Activated CD4-positive, alpha-beta T cell treated with anti-CD3 and anti-CD28 coated beads, Interleukin-2, Interleukin-4, amounts not matched to agents 100 ng/mL and 50 ng/mL, durations not matched to agents 16 hours and 8 hours (primary cell): ENCODE measurements around the gene ABCA8.
A peak's percentile ranks its signal among the peaks of the same experiment; 100 is the strongest.
"Not testable (repeated sequence)": the region's sequence is repeated elsewhere in the genome, so short reads cannot be mapped to it uniquely, and the experiment has no call there.

Source experiments
- DNase-seq: peaks from one replicate; pipeline ENCODE4 v3.0.0-alpha.2; 2020; ENCODE audit warnings: low spot score

Gene ABCA8, protein sequence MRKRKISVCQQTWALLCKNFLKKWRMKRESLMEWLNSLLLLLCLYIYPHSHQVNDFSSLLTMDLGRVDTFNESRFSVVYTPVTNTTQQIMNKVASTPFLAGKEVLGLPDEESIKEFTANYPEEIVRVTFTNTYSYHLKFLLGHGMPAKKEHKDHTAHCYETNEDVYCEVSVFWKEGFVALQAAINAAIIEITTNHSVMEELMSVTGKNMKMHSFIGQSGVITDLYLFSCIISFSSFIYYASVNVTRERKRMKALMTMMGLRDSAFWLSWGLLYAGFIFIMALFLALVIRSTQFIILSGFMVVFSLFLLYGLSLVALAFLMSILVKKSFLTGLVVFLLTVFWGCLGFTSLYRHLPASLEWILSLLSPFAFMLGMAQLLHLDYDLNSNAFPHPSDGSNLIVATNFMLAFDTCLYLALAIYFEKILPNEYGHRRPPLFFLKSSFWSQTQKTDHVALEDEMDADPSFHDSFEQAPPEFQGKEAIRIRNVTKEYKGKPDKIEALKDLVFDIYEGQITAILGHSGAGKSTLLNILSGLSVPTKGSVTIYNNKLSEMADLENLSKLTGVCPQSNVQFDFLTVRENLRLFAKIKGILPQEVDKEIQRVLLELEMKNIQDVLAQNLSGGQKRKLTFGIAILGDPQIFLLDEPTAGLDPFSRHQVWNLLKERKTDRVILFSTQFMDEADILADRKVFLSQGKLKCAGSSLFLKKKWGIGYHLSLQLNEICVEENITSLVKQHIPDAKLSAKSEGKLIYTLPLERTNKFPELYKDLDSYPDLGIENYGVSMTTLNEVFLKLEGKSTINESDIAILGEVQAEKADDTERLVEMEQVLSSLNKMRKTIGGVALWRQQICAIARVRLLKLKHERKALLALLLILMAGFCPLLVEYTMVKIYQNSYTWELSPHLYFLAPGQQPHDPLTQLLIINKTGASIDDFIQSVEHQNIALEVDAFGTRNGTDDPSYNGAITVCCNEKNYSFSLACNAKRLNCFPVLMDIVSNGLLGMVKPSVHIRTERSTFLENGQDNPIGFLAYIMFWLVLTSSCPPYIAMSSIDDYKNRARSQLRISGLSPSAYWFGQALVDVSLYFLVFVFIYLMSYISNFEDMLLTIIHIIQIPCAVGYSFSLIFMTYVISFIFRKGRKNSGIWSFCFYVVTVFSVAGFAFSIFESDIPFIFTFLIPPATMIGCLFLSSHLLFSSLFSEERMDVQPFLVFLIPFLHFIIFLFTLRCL (N-terminal part only)

DNA sequence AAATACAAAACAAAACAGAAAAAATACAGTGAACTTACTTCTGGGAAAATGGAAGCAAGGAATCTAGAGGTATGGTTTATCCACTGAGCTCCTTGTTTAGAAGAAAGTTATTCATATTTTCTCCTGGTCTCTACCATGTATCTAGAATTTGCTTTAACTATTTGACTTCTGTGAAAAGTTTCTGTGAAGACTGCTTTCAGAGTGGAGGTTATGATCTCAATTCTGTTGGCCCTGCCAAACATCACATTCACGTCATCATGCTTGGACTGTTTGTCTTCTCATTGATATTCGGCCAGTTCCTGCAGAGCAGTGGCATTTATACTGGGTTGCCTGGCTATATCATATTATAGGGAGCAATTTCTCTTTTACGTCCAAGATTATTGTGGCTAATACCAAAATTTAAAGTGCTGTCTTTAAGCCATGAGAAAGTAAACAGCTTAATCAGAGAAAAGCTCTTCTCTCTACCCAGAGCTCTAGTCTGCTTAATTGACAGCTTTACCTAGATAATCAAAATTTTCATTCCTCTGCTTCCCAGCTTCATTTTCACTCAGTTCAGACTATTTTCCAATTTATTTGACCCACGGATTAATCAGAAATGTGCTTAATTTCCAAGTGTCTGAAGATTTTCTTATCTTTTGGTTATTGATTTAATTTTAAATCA, at the start of gene ABCA8:
ABCA8 (minus strand) TSS at position 212 of the 661 bp plus-strand sequence. CDS start 13,358 bp downstream, outside the sequence.
- DNase-seq: no peak

DNA sequence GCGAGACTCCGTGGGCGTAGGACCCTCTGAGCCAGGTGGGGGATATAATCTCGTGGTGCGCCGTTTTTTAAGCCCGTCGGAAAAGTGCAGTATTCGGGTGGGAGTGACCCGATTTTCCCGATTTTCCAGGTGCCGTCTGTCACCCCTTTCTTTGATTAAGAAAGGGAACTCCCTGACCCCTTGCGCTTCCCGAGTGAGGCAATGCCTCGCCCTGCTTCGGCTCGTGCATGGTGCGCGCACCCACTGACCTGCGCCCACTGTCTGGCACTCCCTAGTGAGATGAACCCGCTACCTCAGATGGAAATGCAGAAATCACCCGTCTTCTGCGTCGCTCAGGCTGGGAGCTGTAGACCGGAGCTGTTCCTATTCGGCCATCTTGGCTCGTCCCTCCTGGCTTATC, 49.6 kb upstream of the ABCA8 start:
- not testable (repeated sequence) for DNase-seq

DNA sequence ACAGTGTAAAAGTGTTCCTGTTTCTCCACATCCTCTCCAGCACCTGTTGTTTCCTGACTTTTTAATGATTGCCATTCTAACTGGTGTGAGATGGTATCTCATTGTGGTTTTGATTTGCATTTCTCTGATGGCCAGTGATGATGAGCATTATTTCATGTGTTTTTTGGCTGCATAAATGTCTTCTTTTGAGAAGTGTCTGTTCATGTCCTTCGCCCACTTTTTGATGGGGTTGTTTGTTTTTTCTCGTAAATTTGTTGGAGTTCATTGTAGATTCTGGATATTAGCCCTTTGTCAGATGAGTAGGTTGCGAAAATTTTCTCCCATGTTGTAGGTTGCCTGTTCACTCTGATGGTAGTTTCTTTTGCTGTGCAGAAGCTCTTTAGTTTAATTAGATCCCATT, 44.6 kb upstream of the ABCA8 start:
- not testable (repeated sequence) for DNase-seq

DNA sequence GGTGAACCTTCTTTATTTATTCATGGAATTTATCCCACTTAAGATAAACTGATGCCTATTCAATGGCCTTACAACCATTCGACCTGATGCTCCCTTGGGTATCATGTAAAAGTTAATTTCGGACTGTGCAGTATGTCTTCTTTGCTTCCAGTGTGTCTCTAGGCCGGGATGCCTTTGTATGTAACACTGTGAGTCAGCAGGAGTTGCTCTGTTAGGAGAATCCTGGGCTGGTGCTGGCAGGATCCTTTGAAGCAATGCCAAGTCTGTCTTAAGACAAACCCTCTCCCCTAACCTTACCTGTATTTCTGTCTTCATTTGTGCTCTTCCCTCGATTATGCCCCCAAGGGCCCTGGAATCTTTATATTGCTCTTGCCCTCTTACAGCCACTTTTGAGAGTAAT, 37.9 kb upstream of the ABCA8 start:
- DNase-seq: no peak

DNA sequence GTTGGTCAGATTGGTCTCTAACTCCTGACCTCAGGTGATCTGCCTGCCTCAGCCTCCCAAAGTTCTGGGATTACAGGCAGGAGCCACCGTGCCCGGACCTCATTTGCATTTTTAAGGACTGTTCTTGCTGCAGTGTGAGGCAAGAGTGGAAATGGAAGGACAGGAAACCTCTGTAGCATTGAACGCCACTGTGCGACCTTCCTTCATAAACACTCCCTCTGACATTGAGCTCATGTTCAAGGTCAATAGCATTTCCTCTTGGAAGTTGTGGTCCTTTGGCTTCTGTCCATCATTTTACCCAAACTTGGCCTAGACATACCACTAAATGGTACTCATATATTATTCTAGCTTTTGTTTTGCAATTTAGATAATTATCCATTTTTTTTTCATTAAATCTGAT, 32.8 kb upstream of the ABCA8 start:
- DNase-seq: no peak

DNA sequence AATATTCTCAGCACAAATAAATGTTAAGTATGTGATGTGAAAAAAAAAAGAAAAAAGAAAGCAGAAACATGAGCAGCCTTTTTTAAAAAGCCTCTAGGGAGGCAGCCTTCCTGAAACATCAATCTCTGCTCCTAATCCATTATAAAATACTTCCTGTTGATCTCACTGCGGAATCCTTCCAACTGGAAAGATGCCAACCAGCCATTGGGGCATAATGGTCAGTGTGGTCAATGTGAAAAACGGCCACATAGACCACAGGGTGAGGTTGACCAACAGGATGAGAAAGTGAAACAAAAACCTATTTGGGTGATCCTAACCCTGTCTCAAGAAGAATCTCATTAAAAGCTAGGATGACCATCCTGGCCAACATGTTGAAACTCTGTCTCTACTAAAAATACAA, 26.1 kb upstream of the ABCA8 start:
- DNase-seq: no peak

DNA sequence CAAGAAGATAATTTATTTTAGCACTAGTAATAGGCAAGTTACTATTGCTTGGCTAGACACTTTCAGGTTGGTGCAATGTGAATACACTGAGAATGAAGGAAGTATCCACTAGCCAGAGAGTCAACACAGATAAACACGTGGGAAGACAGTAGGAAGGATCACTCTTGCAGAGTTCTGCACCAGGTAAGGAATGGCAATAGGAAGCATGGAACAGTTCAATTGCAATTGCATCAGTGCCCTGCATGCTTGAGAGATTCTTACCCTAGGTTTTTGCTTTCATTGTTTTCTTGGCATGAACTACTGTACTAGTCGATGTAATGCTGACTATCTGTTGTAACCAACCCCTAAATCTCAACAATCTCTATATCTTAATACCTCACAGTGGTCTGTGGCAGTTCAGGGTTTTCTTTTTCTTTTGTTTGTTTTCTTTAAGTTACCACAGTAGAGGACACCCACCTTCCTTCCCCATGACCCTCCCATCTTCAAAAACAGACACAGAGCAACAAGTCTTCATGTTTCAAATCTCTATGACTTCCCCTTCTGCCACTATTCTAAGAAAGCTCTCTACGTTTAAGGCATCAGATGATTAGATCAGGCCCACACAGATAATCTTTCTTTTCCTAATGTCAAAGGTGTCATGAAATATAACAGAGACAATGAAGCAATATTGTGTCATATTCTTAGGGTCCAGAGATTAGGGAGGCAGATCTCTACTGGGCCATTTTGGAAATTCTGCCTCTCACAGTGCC, 18.1 kb upstream of the ABCA8 start:
- DNase-seq: no peak

DNA sequence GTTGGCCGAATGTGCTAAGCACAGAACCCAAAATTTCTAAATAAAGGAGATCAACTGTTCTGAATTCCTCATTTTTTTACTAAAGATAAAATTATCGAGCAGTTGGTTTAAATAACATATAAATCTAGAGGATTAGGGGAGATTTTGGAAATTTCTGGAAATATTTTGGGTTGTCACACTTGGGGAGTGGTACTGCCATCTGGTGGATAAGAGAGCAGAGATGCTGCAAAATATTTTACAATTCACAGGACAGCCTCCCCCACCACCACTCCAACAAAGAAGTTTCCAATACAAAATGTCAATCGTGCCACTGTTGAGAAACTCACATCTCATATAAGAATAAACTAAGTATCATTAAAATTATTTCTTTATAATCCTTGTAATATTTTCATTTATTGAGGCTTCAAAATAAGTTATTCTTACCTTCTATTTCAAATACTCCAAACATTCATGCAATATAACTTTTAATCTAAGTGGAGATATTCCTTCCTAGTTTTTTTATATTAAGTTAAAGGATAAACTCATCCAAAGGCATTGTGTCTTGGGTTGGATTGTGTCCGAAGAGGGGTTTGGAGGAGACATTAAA, 17.0 kb upstream of the ABCA8 start:
- peak; percentile 5 for DNase-seq

DNA sequence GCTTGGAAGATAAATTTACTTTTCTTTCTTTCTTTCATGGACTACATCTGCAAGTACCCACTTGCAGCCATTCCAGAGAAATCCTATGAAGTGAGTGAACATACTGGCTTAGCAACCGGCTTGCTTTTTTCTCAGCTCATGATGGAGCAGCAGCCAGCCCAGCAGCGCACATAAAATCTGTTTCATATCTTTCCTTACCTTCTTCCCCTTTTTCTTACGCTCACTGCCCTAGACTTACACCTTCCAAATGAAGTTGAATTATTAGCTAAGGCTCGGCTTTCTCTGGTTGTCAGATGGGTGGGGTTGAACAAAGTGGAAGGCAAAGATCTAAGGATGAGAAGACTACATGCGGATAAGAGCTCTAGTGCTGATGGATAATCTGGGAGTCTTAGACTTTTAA, 13.9 kb upstream of the ABCA8 start:
- DNase-seq: no peak

DNA sequence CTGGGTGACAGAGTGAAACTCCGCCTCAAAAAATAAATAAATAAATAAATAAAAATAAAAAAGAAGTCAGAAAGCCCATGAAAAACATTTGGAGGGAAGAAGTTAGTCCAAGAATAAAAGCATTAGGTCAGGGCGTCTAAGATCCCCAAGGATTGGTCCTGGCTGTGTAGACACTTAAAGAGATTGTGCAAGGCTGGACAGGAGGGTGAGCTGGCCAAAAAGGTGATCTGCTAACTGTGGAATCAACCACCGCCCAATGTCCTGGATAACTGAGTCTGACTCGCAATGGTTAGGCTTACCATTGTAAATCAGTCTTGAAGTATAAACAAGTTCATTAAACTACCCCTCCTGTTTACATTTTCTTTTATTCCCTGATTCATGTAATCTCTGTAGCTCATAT, 8.8 kb upstream of the ABCA8 start:
- DNase-seq: no peak

DNA sequence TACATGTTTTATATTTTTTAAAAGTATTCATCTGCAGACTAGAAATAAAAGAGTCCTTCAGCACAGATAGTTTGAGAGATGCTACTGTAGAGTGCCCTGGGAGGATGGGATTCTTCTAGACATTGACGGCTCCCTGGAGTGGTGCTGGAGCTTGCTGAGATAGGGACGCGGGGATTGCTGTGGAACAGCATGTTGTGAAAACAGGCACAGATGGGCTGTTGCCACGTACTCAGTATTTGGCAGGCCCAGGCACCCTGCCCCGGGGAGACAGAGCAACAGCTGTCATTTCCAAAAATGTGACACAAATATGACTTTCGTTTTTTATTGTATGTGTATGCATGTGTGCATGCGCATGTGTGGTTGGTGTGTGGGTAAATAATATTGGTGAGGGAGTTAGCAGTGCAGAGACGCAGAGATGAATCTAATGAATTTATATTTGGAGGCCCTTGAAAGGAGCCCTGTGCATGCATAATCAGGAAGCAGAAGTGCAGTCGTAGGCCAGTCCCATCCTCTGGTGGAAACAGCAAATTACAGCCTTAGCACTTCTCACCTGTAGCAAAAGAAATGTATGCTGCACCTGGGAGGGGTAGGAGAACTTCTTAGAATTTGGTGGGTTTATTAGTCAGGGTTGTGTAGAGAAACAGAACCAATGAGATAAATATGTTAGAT, 6.2 kb upstream of the ABCA8 start:
- no peak for DNase-seq

DNA sequence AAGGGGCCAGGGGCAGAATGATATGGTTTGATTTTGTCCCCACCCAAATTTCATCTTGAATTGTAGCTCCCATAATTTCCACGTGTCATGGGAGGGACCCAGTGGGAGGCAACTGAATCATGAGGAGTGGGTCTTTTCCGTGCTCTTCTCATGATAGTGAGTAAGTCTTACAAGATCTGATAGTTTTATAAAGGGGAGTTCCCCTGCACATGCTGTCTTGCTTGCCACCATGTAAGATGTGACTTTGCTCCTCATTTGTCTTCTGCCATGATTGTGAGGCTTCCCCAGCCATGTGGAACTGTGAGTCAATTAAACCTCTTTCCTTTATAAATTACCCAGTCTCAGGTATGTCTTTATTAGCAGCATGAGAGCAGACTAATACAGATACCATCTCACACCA, 3.9 kb upstream of the ABCA8 start:
- not testable (repeated sequence) for DNase-seq

DNA sequence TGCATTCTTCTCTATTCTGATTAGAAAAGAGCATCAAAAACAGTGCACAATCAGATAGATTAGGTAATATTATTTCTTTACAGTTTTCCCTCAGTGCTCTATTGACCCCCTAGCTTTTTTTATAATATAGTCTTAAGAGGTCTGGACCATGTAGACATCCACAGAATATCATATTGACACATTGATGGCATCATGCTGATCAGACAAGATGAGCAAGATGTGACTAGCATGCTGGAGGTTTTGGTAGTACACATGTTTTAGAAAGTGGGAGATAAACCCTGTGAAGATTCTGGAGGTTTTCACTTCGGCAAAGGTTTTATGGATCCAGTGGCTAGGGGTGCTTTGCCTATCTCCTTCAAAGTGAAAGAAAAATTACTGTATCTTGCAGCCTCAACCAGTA, 2.8 kb upstream of the ABCA8 start:
- no peak for DNase-seq

DNA sequence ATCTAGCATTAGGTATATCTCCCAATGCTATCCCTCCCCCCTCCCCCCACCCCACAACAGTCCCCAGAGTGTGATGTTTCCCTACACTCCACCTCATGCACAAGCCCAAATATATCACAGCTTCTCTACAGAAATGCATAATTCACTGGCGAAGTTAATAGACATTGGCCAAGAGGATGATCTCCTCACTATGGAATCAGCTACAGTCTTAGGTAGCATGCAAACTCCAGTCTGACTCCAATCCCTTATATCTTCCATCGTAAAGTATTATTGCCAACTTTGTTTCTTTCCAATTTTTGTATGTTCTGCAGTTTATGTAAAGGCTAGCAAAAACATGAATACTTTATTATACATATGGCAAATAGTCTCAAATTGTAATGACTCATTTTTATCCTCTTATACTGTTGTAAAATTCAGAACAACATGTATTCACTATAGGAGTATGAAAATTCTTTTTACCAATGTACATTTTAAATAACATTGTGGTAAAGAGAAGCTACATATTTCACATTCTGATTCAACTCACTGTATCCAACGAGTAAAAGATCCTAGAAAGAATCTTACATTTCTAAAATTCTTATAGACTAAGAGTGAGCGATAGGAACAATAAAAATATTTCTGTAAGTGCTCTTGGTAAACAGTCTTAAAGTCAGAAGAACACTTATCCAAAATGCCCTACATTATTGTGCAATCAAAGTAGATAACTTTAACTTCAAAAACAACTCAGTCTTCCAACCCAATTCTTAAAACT, 871 bp downstream of the ABCA8 start:
- no peak for DNase-seq

DNA sequence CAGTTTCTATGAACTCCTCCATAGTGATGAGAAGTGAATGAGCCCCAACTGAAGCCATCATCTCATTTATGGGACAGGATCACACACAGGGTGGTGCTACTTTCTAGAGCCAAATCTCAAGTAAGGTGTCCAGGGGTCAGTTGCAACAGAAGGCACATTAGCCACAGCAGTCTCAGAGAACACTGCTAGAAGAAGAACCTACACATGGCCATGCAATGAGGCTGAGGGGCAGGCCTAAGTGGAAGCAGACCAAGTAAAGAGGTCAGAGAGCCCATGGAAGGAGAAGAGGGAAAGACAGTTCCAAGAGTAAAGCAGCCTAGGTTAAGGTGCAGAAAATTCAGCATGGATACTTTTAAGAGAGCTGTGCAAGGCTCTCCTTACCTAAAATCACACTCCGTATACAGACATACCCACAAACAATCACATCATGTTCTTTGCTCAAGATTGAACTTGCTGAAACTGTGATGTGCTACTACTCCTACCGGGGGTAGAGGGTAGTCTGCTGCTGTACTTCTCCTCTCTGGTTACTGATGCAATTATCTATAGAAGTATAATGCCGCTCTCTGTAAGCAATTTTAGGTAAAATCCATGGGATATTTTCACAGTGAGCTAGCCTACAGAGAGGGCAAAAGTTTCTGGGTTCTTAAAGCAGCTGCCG, 1.7 kb downstream of the ABCA8 start:
- no peak for DNase-seq

DNA sequence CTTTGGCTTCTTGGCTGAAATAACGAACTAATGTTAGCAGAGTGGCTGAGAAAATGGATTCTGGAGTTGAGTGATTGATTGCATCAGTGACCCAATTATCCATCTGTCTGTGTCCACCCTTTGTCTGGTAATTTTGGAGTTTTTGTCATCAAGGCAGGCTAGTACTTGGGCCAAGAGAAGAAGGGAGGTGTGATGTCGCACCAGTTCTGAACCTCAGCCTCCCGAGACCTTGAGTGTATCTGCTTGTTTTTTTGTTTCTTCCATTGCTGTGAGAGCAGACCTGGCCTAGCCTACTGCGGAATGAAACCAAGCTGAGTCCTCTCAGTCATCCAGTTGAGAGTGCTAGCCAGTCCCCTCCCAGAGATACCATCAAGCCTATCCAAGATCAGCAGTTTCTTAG, 4.5 kb downstream of the ABCA8 start:
- DNase-seq: no peak

DNA sequence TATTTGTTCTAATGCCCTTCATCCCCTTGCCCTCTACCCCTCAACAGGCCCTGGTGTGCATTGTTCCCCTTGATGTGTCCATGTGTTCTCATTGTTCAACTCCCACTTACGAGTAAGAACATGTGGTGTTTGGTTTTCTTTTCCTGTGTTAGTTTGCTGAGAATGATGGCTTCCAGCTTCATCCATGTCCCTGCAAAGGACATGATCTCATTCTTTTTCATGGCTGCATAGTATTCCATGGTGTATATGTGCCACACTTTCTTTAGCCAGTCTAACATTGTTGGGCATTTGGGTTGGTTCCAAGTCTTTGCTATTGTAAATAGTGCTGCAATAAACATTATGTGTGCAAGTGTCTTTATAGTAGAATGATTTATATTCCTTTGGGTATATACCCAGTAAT, 7.3 kb downstream of the ABCA8 start:
- DNase-seq: not testable (repeated sequence)

DNA sequence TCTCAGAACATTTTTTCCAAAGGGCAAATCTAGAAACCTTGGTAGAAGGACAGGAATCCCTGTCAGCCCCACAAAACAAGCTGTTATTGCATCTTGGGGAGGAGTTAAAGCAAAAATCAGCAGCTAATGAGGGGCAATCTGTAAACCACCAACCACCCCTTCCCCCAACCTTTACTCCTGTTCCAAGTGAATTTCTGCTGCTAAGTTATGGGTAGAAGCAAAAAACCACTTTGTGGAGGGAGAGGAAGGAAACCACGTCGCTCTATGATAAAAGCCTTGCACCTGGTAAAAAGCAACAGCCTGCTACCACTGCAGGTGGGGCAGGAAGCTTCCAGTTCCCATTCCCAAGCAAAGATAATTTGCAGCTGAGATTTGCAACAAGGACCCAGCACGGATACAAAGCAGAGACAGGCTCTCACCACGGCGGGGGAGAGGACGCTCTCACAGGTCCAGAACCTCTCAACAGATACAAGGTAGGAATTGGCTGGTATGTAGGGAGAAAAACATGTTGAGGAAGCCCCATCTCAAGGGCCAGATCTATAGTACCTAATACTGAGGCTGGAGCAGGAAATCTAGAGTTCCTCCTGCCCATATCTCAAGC, 10.7 kb downstream of the ABCA8 start:
- DNase-seq: no peak

DNA sequence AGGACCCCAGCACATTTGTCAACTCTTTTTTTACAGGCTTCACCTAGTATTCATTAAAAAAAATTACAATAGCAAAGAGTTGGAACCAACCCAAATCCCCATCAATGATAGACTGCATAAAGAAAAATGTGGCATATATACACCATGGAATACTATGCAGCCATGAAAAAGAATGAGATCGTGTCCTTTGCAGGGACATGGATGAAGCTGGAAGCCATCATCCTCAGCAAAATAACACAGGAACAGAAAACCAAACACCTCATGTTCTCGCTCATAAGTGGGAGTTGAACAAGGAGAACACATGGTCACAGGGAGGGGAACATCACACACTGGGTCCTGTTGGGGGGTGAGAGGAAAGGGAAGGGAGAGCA, 11.4 kb downstream of the ABCA8 start:
- not testable (repeated sequence) for DNase-seq
